ENCODE data around the gene CTNND2.

The CTNND2 gene

DNA sequence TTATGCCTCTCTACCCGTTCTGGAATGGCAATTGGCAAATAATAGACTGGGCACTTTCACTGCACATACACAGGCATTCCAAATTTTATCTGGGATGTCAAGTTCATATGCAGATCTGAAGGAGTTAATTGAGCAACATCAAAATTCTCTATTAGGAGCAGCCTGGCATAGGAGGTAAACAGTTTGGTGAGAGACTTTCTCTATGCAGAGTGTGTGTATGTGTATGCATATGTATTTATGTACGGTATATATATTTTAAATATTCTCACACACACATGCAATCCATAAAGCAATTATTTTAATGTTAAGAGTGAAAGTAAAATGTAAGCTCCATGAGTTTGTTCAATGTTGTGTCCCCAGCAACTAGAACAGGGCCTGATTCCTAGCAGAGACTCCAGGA lies 517.8 kb downstream of the CTNND2 start:
- DNase-seq (ENCODE audit: low read depth), result no peak

DNA sequence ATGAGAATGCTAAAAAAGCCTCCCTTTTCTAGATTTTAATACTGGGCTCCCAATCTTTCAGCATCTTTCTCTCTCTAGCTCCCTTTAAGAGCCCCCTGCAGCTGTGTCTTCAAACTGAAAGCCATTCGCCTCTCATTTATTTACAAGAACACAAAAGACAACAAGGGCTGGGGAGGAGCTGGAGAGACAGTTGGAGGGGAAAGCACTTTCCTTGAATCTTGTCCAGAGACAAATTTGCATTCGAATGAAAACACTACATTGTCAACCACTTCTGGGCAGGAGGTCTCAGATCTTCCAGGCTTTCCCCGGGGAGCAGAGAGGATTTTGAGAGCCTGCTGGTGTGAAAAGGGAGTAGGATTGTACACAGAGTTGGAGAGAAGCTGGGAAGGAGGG lies 518.3 kb downstream of the CTNND2 start:
- no peak for DNase-seq (ENCODE audit: low read depth)

GRCh38 chr5:11385251-11385900 lies 518.9 kb downstream of the CTNND2 start:
- DNase-seq (ENCODE audit: low read depth), result no peak

- DNase-seq (ENCODE audit: low read depth), result no peak
Observed at GRCh38 chr5:11384441-11385250, 519.6 kb downstream of the CTNND2 start.

DNA sequence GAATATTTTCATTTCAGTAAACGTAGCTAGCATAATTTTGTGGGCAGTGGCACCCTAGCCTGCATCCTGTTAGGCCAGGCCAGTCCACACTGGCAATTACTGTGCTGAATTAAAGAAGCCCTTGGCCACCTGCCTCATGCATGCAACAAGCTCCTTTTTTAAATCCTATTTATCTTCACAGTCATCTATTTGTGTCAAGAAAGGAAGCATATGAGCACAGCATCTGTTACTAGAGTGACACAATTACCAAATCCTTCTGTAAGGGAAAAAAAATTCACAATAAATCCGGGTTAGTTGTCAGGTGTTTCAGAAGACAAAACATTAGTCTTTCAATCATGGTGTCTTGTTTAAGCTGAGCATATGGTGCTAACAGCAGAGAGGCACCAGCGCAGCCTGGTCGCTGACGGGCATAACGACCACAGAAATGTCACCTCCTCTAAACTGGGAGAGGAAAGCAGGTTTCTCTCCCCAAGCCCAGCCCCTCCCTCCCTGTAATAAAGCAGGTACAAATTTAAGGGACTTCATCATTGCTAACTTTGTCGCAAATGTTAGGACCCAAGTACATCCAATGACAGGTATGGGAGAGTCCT lies 520.6 kb downstream of the CTNND2 start:
- no peak for DNase-seq (ENCODE audit: low read depth)

GRCh38 chr5:11378461-11378860 lies 525.8 kb downstream of the CTNND2 start:
- no peak for DNase-seq (ENCODE audit: low read depth)

- no peak for DNase-seq (ENCODE audit: low read depth)
Observed at GRCh38 chr5:11377896-11378295, 526.4 kb downstream of the CTNND2 start.

GRCh38 chr5:11372191-11372590 lies 532.1 kb downstream of the CTNND2 start:
- no peak for DNase-seq (ENCODE audit: low read depth)

DNA sequence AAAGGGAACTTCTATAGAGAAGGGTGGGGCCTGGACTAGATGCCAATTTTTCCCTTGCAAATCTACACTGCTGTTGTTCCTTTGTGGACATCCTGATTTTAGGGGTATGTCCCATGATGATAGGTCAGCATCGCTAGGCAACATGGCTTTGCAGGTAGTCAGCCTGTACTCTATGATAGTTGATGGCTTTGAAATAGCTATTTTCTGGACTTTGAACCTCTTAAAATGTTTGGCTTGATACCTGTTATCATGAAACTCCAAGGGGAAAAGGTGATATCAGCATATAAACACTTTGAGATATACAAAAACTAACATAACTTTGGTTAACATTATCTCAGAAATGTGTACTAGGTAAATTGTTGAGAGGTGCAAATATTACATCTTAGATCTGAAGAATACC lies 533.2 kb downstream of the CTNND2 start:
- no peak for DNase-seq (ENCODE audit: low read depth)

DNA sequence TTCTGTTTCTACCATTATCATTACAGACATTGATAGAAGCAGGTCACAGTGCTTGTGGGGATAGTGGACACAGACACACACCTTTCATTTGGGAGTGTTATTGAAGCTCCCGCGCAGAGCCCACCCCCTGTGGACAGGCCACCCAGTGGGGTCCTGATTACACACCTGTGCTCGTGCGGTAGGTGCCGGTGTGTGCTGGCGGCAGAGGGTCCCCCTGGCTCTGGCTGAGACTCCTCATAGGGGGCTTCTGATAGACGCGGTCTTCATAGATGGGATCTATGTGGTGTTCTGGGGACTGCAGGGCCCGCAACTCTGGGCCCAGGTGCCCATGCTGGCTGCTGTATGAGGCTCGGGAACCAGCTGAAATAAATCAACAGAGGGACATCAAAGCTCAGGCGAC lies 539.7 kb downstream of the CTNND2 start:
- DNase-seq (ENCODE audit: low read depth), result no peak

GRCh38 chr5:11363631-11364178 lies 540.5 kb downstream of the CTNND2 start:
- DNase-seq (ENCODE audit: low read depth), result no peak

- no peak for DNase-seq (ENCODE audit: low read depth)
Observed at GRCh38 chr5:11361768-11362167, 542.5 kb downstream of the CTNND2 start.

DNA sequence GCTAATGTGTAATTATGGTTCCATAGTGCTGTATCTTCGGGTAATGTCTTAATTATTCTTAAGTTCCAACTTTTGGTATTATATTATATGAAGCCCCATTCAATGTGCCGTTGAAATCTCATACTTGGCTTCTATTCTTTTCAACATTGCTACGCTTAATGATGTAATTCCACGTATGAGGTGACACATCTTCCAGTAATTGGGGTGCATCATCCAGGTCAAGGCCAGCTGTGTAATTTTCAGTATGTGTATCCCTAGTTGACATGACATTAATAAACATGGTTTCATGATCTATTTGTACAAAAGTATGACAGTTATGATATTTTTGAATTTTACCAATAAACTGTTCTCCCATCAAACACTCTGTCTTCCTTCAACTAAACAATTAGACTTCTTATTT lies 546.3 kb downstream of the CTNND2 start:
- no peak for DNase-seq (ENCODE audit: low read depth)

GRCh38 chr5:11355491-11355890 lies 548.8 kb downstream of the CTNND2 start:
- no peak for DNase-seq (ENCODE audit: low read depth)

DNA sequence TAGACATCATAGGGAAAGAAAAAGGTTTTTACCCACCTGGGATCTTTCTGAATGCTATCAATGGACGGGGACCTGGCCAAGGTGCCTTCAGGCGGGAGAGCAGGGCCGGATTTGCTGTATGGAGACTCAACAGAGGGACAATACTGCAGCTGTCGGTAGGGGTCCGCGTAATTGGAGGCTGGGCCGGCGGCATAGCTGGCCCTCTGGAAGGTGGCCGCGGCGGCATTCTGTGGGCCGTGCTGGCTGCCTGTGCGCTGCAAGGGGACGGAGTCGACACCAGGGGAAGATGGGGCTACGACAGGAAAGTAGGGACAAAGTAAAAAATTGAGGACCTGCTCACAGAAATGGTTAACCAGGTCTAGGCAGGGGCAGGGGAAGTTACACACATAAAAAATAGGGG lies 557.9 kb downstream of the CTNND2 start:
- no peak for DNase-seq (ENCODE audit: low read depth)

GRCh38 chr5:11335881-11336760 lies 568.1 kb downstream of the CTNND2 start:
- no peak for DNase-seq (ENCODE audit: low read depth)

GRCh38 chr5:11334404-11334803 lies 569.8 kb downstream of the CTNND2 start:
- DNase-seq (ENCODE audit: low read depth), result no peak

GRCh38 chr5:11329679-11330078 lies 574.6 kb downstream of the CTNND2 start:
- DNase-seq (ENCODE audit: low read depth), result no peak

DNA sequence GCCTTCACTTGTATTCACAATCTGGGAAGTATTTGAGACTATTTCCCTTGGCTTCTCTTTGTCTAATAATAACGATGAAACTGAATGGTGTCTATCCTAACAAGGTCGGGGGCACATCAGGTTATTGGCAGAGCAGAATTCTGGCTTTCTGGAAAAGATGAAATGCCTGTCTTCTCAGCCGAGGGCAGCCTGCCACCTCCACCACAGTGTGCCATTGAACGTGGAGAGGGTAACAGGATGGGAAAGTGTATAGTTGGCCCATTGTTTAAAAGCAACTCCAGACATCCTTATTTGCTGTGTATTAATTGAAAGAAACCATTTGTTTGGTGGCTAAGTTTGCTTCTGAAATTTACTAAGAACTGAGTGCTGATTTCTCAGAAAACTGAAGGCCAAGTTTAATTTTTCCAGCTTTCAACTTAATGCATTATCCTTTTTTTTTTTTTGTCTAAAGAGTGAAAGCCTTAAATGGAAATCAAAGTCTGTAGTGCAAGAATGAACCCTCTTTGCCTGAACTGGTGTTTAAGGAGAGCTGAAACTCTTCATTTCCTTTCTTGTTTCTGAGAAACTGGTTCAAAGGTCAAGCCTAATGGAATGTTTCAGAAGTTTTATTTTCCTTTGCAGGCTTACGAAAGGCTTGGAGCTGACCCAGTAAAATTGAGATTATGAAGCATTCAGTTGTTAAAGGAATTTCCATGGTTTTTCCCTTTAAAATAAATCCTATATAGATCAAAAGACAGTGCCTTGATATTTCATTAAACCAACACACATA lies 579.5 kb downstream of the CTNND2 start:
- DNase-seq (ENCODE audit: low read depth), result no peak

- no peak for DNase-seq (ENCODE audit: low read depth)
Observed at GRCh38 chr5:11323761-11324160, 580.5 kb downstream of the CTNND2 start.

DNA sequence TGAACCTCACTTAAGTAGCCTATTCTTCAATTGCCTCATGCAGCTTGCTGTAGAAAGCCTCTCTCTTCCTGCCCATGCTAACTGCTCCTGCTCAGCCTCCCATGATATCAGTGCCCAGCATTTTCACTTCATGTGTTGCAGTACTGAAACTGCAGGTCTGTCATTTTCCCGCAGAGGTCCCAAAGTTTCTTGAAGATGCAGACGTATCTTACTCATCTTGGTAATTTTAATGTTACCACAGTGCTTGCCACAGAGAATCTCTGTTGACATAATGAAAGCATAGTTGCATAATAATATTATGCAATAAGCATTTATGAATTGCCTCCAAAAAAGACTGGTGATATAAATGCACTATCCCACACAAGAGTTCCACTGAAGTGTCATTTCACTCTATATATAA lies 582.1 kb downstream of the CTNND2 start:
- no peak for DNase-seq (ENCODE audit: low read depth)
